Body of pancreas (tissue), 4 donors: Measurements from ENCODE around the gene MRLN. TPM values are rescaled to one million over a fixed set of nuclear protein-coding genes. Genes with fewer than 3 reads are reported as not detected.
"Not testable (repeated sequence)": the region's sequence is repeated elsewhere in the genome, so short reads cannot be mapped to it uniquely, and the experiment has no call there.

Source experiments
- ATAC-seq: fragments of 150-250 bp; one replicate; pipeline ENCODE4 v1.9.1; 2016
- DNase-seq, 4 donors: peaks; one replicate each; pipeline ENCODE4 v3.0.0-alpha.2; 2019
- H3K27ac ChIP-seq, 4 donors: fragments of 200-600 bp; sonication (generic); 1 replicate in 3 of 4; 2 replicates in 1 of 4; pipeline versions ENCODE4 v1.5.1 to v1.6.1; 2016 to 2019; ENCODE audit warnings: mild to moderate bottlenecking in 1 of 4, mixed read lengths in 1 of 4, moderate library complexity in 1 of 4
- H3K27me3 ChIP-seq, 2 donors: fragments of 200-600 bp; sonication (generic); one replicate each; pipeline ENCODE4 v1.6.0; 2016; ENCODE audit warnings: mild to moderate bottlenecking in 1 of 2
- H3K36me3 ChIP-seq, 2 donors: fragments of 200-600 bp; sonication (generic); replicated peaks in 1 of 2; 2 replicates each; pipeline ENCODE4 v1.5.1; 2016; ENCODE audit warnings: low read depth in 2 of 2; ENCODE audit not compliant: insufficient read depth in 1 of 2
- H3K4me1 ChIP-seq: fragments of 200-600 bp; sonication (generic); one replicate; pipeline ENCODE4 v1.6.0; 2016
- H3K4me3 ChIP-seq, 2 donors: fragments of 200-600 bp; sonication (generic); 1 replicate in 1 of 2; 2 replicates in 1 of 2; pipeline ENCODE4 v1.5.1; 2016 to 2019
- H3K9me3 ChIP-seq, 3 donors: fragments of 200-600 bp; sonication (generic); 1 replicate in 2 of 3; 2 replicates in 1 of 3; pipeline ENCODE4 v1.5.1; 2016
- CTCF ChIP-seq, 7 experiments: fragments of 450-650 bp in 4 of 7; fragments of 200-600 bp in 3 of 7; sonication (generic) in 3 of 7; IDR thresholded peaks; one replicate each; pipeline ENCODE4 v1.5.1; 2016 to 2019; ENCODE audit warnings: antibody characterized with exemption in 7 of 7
- POLR2A ChIP-seq, 3 donors: fragments of 450-650 bp; IDR thresholded peaks; one replicate each; pipeline ENCODE4 v1.6.1; 2016; ENCODE audit warnings: antibody characterized with exemption in 3 of 3, mild to moderate bottlenecking in 2 of 3
- WGBS, 2 donors: methylation state at CpG; one replicate each; pipeline ENCODE4 v1.1.5; 2017; 5-methylcytosine and 5-hydroxymethylcytosine counted together
- intact Hi-C: fragments of 100-400 bp; cut with DNase I; formaldehyde crosslinking; loops from one replicate; pipeline ENCODE4 v1.15.1; 2023
- total RNA-seq, 2 donors: library from RNA; depleted of rRNA; stranded (reverse); fragments of >200 nt; gene quantifications; one replicate each; pipeline ENCODE4 v1.1.0, GENCODE V29; 2016

Gene MRLN
- total RNA-seq, 2 donors from 2014 or later: not detected

- H3K36me3 ChIP-seq: no peaks in the 10 kb centered on the region
- H3K4me1 ChIP-seq: peaks cover 3% of the 10 kb centered on the region
- H3K9me3 ChIP-seq: no peaks in the 10 kb centered on the region
- intact Hi-C loops: no loop called here
- H3K27me3 ChIP-seq: no peaks in the 10 kb centered on the region
- DNase-seq (peak in 1 of 4 donors; percentile 17), ATAC-seq (peak; percentile 50)
- WGBS, 2 donors: 14 to 17% methylated on average over 1 of the region's 1 CpG
- no peak overlapping the region for H3K4me3 ChIP-seq
- TF ChIP-seq CTCF (IDR thresholded peaks at IDR 0.05) (no peak), POLR2A (IDR thresholded peaks at IDR 0.05) (no peak)
- no peak overlapping the region for H3K27ac ChIP-seq
Observed at GRCh38 chr10:59748834-59749233, 4.4 kb downstream of the MRLN start.

- no peaks in the 10 kb centered on the region for H3K9me3 ChIP-seq
- peaks cover 3% of the 10 kb centered on the region for H3K4me1 ChIP-seq
- TF ChIP-seq CTCF (IDR thresholded peaks at IDR 0.05) (no peak), POLR2A (IDR thresholded peaks at IDR 0.05) (no peak)
- peak; percentile 67 for ATAC-seq
- no peak overlapping the region for H3K4me3 ChIP-seq
- no peak for DNase-seq
- intact Hi-C loops: no loop called here
- no peaks in the 10 kb centered on the region for H3K27me3 ChIP-seq
- peak overlapping the region in 1 of 4 donors; percentile 61 for H3K27ac ChIP-seq
- H3K36me3 ChIP-seq: no peaks in the 10 kb centered on the region
- 13 to 15% methylated on average over 2 of the region's 2 CpGs for WGBS, 2 donors
Observed at GRCh38 chr10:59745163-59745650, 8.0 kb downstream of the MRLN start.

GRCh38 chr10:59744762-59745161 lies 8.5 kb downstream of the MRLN start:
- H3K27ac ChIP-seq: peak overlapping the region in 1 of 4 donors; percentile 61
- DNase-seq, H3K9me3 ChIP-seq, H3K36me3 ChIP-seq, ATAC-seq, H3K27me3 ChIP-seq, H3K4me1 ChIP-seq, intact Hi-C loops, H3K4me3 ChIP-seq: not testable (repeated sequence)
- WGBS, 2 donors: 18 to 25% methylated on average over 6 of the region's 6 CpGs

- H3K27me3 ChIP-seq, H3K9me3 ChIP-seq, H3K36me3 ChIP-seq, intact Hi-C loops, H3K27ac ChIP-seq, H3K4me3 ChIP-seq, ATAC-seq, H3K4me1 ChIP-seq, DNase-seq: not testable (repeated sequence)
- WGBS, 2 donors: 98% methylated on average over 8 to 22 of the region's 32 CpGs
Observed at GRCh38 chr10:59744156-59744555, 9.1 kb downstream of the MRLN start.

GRCh38 chr10:59741583-59741982 lies 11.7 kb downstream of the MRLN start:
- no peaks in the 10 kb centered on the region for H3K9me3 ChIP-seq
- ATAC-seq (no peak), DNase-seq (no peak)
- H3K27me3 ChIP-seq: no peaks in the 10 kb centered on the region
- H3K4me3 ChIP-seq: no peak overlapping the region
- H3K36me3 ChIP-seq: no peaks in the 10 kb centered on the region
- 84 to 92% methylated on average over 5 of the region's 5 CpGs for WGBS, 2 donors
- no peak overlapping the region for H3K27ac ChIP-seq
- H3K4me1 ChIP-seq: peaks cover 3% of the 10 kb centered on the region
- TF ChIP-seq POLR2A (IDR thresholded peaks at IDR 0.05) (no peak), CTCF (IDR thresholded peaks at IDR 0.05) (no peak)
- intact Hi-C loops: no loop called here

- Histone ChIP-seq H3K4me1 (peaks cover 3% of the 10 kb centered on the region), H3K9me3 (no peaks in the 10 kb centered on the region), H3K27me3 (no peaks in the 10 kb centered on the region), H3K27ac (no peak overlapping the region), H3K4me3 (no peak overlapping the region), H3K36me3 (no peaks in the 10 kb centered on the region)
- intact Hi-C loops: no loop called here
- DNase-seq: no peak
- TF ChIP-seq CTCF (IDR thresholded peaks at IDR 0.05): no peak
- no peak for TF ChIP-seq POLR2A (IDR thresholded peaks at IDR 0.05)
- ATAC-seq: no peak
Observed at GRCh38 chr10:59741048-59741447, 12.2 kb downstream of the MRLN start.
